ENCODE measurements around the gene INSRR. TPM values are rescaled to one million over a fixed set of nuclear protein-coding genes. Genes with fewer than 3 reads are reported as not detected.

Gene INSRR
- total and polyA plus RNA-seq, 2 of the 8 experiments (the other 6 are each of a cell fraction or from before 2014, with no cell fraction given): 0.02 TPM; not detected in 1

DNA sequence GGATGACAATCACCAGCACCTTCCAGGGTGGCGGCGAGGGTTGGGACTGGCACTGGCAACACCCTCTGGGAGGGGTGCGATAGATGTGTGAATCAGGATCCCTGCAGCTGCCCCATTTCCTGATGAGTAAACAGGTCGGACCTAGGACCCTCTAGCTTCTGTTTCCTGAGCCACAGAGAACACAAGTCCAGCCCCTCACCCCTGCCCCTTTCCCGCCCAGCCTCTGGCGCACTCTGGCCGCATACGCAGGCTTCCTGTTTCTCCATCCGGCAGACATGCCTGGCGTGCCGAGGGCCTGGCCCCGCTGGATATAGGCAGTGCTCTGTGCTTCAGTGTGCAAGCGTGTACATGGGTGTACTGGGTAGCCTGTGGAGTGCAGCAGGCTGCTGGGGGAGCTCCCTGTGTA, 39.2 kb upstream of the INSRR start:
- POLR2A ChIA-PET (ENCODE audit: partially characterized antibody): interaction anchor here (0.8 to 2.8 kb wide), 3 partner anchors 12 to 170 kb away, joined by 3 to 10 read pairs (median 4); partner anchors contain the start of genes ISG20L2 and METTL25B
- H4K5ac ChIP-seq (ENCODE audit: insufficient read length, low read depth, low read length): no peak overlapping the region
- H3K4me3 ChIP-seq (ENCODE audit: extremely low read depth in 1 of 4, insufficient read depth in 2 of 4, low read depth in 3 of 4, low read length in 4 of 4): no peak overlapping the region
- CTCF ChIA-PET (ENCODE audit: partially characterized antibody): interaction anchor here (0.6 to 31.4 kb wide), 10 partner anchors 12 to 217 kb away, joined by 3 to 719 read pairs (median 6); partner anchors contain the start of genes INSRR, LRRC71 and NTRK1
- H2BK15ac ChIP-seq (ENCODE audit: low read length): no peak overlapping the region
- no peak overlapping the region for H2AK5ac ChIP-seq (ENCODE audit: low read depth, low read length)
- 0 out of 2 replicates have a peak overlapping the region, but pooled peaks have one; percentile 60 for H2BK12ac ChIP-seq (ENCODE audit: low read depth, low read length)
- H3K14ac ChIP-seq (ENCODE audit: insufficient read length): no peak overlapping the region
- no peak overlapping the region for H2BK5ac ChIP-seq (ENCODE audit: low read depth, low read length)
- H3K36me3 ChIP-seq (ENCODE audit: control insufficient read depth in 2 of 4, insufficient read depth in 4 of 4, low read length in 3 of 4): no peaks in the 10 kb centered on the region
- H3K18ac ChIP-seq (ENCODE audit: extremely low read depth, low read length): no peak overlapping the region
- no peak overlapping the region for H3K56ac ChIP-seq (replicated peaks; ENCODE audit: insufficient read length, low read depth, low read length)
- no peak overlapping the region for H3K4me2 ChIP-seq (ENCODE audit: insufficient read depth in 1 of 2, low read depth in 2 of 2, low read length in 2 of 2)
- no peaks in the 10 kb centered on the region; the same call in 1 of the 2 replicates for H3K23me2 ChIP-seq (ENCODE audit: low read depth, low read length)
- no peaks in the 10 kb centered on the region for H3K79me2 ChIP-seq (ENCODE audit: control insufficient read depth in 1 of 2, insufficient read depth in 2 of 2, low read length in 2 of 2)
- H3K9me3 ChIP-seq (ENCODE audit: insufficient read depth in 2 of 2, low read depth in 1 of 2, low read length in 1 of 2): no peaks in the 10 kb centered on the region
- no peak overlapping the region for H4K8ac ChIP-seq (ENCODE audit: extremely low read depth, insufficient read depth, low read length)
- WGBS, 2 experiments (ENCODE audit: extremely low coverage in 1 of 2, insufficient coverage in 1 of 2, insufficient read length in 1 of 2, insufficient replicate concordance in 2 of 2, low coverage in 1 of 2, low lambda C conversion rate in 2 of 2, missing lambda C conversion rate in 1 of 2): 88% methylated on average over 11 of the region's 13 CpGs; no CpG with 5 or more reads in 1 of the 2 experiments
- H3K79me1 ChIP-seq (ENCODE audit: low read depth, low read length): no peaks in the 10 kb centered on the region
- H3K27me3 ChIP-seq (replicated peaks in 1 of 4; ENCODE audit: control insufficient read depth in 3 of 4, extremely low read depth in 1 of 4, insufficient read depth in 3 of 4, low read length in 3 of 4): peaks cover 2 to 24% (median 21%) of the 10 kb centered on the region in 4 experiments
- FAIRE-seq: no peak
- H3K27ac ChIP-seq (ENCODE audit: low read depth, low read length): no peak overlapping the region
- H3K4ac ChIP-seq (replicated peaks; ENCODE audit: insufficient read length, low read depth, low read length): no peak overlapping the region
- no peak overlapping the region for H3K9ac ChIP-seq (replicated peaks in 1 of 4; ENCODE audit: extremely low read depth in 1 of 4, low read depth in 3 of 4, low read length in 3 of 4)
- no peaks in the 10 kb centered on the region for H4K20me1 ChIP-seq (replicated peaks in 1 of 2; ENCODE audit: control insufficient read depth in 1 of 2, insufficient read depth in 2 of 2, low read length in 2 of 2)
- no peak overlapping the region for H4K91ac ChIP-seq (replicated peaks; ENCODE audit: insufficient read length, low read length)
- no peak overlapping the region for H2BK20ac ChIP-seq (ENCODE audit: low read length)
- no peak overlapping the region for H3K23ac ChIP-seq (ENCODE audit: insufficient read length)
- H3K4me1 ChIP-seq (replicated peaks in 1 of 4; ENCODE audit: control insufficient read depth in 3 of 4, insufficient read depth in 4 of 4, low read length in 3 of 4): peaks cover 0 to 9% (median 2%) of the 10 kb centered on the region in 4 experiments; a peak in 5 of 7 replicates
- H2BK120ac ChIP-seq (replicated peaks; ENCODE audit: low read depth, low read length): no peak overlapping the region
- H2AFZ ChIP-seq (ENCODE audit: low read length): no peak overlapping the region
- DNase-seq (ENCODE audit: low read depth in 1 of 2, low spot score in 2 of 2): no peak
